Smooth muscle cell (in vitro differentiated cells): Measurements from ENCODE around the gene PPP2R1B. TPM values are rescaled to one million over a fixed set of nuclear protein-coding genes. Genes with fewer than 3 reads are reported as not detected.

Experiments
- DNase-seq: peaks from one replicate; lab custom pipeline; 2025; ENCODE audit not compliant: unreplicated experiment; lab: John Stamatoyannopoulos, UW
- H2AFZ ChIP-seq: fragments of 200-600 bp; sonication (generic); 2 replicates; pipeline ENCODE4 v1.6.0; 2016; ENCODE audit warnings: antibody characterized with exemption, low read depth, mild to moderate bottlenecking
- H3F3A ChIP-seq: fragments of 200-600 bp; sonication (generic); 2 replicates; pipeline ENCODE4 v1.6.0; 2017; ENCODE audit warnings: antibody characterized with exemption, low read depth
- H3K27ac ChIP-seq: fragments of 200-600 bp; sonication (generic); 2 replicates; pipeline ENCODE4 v1.5.1; 2016; ENCODE audit warnings: low read depth, mild to moderate bottlenecking
- H3K27me3 ChIP-seq: fragments of 200-600 bp; sonication (generic); 2 replicates; pipeline ENCODE4 v1.6.1; 2016; ENCODE audit warnings: low read depth, mild to moderate bottlenecking
- H3K36me3 ChIP-seq: fragments of 200-600 bp; sonication (generic); 2 replicates; pipeline ENCODE4 v1.5.1; 2016; ENCODE audit warnings: low read depth
- H3K4me1 ChIP-seq: fragments of 200-600 bp; sonication (generic); 2 replicates; pipeline ENCODE4 v1.5.1; 2016; ENCODE audit warnings: low read depth
- H3K4me2 ChIP-seq: fragments of 200-600 bp; sonication (generic); 2 replicates; pipeline ENCODE4 v1.6.0; 2016; ENCODE audit warnings: mild to moderate bottlenecking
- H3K4me3 ChIP-seq: fragments of 200-600 bp; sonication (generic); 2 replicates; pipeline ENCODE4 v1.5.1; 2016; ENCODE audit warnings: mild to moderate bottlenecking
- H3K79me2 ChIP-seq: fragments of 200-600 bp; sonication (generic); 2 replicates; pipeline ENCODE4 v1.6.0; 2016; ENCODE audit warnings: low read depth, mild to moderate bottlenecking
- H3K9ac ChIP-seq: fragments of 200-600 bp; sonication (generic); 2 replicates; pipeline ENCODE4 v1.6.0; 2016; ENCODE audit warnings: low read depth
- H3K9me3 ChIP-seq: fragments of 200-600 bp; sonication (generic); replicated peaks from 2 replicates; pipeline ENCODE4 v1.5.1; 2016; ENCODE audit warnings: low read depth
- H4K20me1 ChIP-seq: fragments of 200-600 bp; sonication (generic); 2 replicates; pipeline ENCODE4 v1.6.0; 2016; ENCODE audit warnings: low read depth
- WGBS: methylation state at CpG from one replicate; pipeline ENCODE4 v1.1.7; 2016; ENCODE audit warnings: low lambda C conversion rate; 5-methylcytosine and 5-hydroxymethylcytosine counted together
- polyA plus RNA-seq: library from polyadenylated mRNA; unstranded; fragments of >200 nt; fragmentation: Nextera tagmentation; extraction: Ambion mirVana; gene quantifications from 2 replicates; pipeline ENCODE4 v1.2.1, GENCODE V29; 2016
- total RNA-seq: library from RNA; depleted of rRNA; stranded (reverse); fragments of >200 nt; gene quantifications from 2 replicates; pipeline ENCODE4 v1.2.3, GENCODE V29; 2014
- TF ChIP-seq, protein P1 (sequence below): fragments of 200-600 bp; sonication (generic); IDR thresholded peaks from 2 replicates; pipeline ENCODE4 v1.5.1; 2017; ENCODE audit warnings: borderline replicate concordance, mild to moderate bottlenecking, antibody characterized with exemption; ENCODE audit not compliant: insufficient read depth, poor library complexity, severe bottlenecking

Gene PPP2R1B
- total and polyA plus RNA-seq, 2 experiments from 2014 or later = 13.1 to 29.5 TPM

DNA sequence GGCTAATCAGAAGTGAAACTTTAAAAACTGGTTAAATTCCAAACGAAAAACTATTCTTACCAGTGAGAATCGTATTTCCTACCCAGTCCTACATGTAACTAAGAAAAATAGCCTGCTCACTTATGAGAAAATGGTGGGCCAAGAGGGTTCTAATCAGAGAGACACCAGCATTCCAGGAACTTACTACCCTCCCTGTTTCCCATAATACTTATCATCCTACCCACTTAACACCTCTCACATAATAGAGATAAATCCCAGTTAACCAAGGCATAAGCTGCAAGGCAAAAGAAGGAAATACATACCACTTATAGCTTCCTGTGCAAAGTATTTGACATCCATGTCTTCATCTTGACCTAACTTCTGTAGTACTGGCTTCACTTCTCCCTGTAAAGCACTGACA is 24.4 kb downstream of the PPP2R1B start:
- Histone ChIP-seq H3K9ac (no peak overlapping the region), H3K4me2 (no peak overlapping the region), H3K79me2 (no peaks in the 10 kb centered on the region), H3K9me3 (no peaks in the 10 kb centered on the region), H4K20me1 (peaks cover 10% of the 10 kb centered on the region), H3K4me1 (peaks cover 5% of the 10 kb centered on the region), H3K4me3 (no peak overlapping the region), H3K36me3 (peaks cover 12% of the 10 kb centered on the region), H3K27me3 (no peaks in the 10 kb centered on the region), H2AFZ (no peak overlapping the region), H3F3A (peaks cover 10% of the 10 kb centered on the region), H3K27ac (no peak overlapping the region)
- no peak for DNase-seq
- TF ChIP-seq, protein P1, sequence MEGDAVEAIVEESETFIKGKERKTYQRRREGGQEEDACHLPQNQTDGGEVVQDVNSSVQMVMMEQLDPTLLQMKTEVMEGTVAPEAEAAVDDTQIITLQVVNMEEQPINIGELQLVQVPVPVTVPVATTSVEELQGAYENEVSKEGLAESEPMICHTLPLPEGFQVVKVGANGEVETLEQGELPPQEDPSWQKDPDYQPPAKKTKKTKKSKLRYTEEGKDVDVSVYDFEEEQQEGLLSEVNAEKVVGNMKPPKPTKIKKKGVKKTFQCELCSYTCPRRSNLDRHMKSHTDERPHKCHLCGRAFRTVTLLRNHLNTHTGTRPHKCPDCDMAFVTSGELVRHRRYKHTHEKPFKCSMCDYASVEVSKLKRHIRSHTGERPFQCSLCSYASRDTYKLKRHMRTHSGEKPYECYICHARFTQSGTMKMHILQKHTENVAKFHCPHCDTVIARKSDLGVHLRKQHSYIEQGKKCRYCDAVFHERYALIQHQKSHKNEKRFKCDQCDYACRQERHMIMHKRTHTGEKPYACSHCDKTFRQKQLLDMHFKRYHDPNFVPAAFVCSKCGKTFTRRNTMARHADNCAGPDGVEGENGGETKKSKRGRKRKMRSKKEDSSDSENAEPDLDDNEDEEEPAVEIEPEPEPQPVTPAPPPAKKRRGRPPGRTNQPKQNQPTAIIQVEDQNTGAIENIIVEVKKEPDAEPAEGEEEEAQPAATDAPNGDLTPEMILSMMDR = no peak
- WGBS = 94% methylated on average over 2 of the region's 2 CpGs

DNA sequence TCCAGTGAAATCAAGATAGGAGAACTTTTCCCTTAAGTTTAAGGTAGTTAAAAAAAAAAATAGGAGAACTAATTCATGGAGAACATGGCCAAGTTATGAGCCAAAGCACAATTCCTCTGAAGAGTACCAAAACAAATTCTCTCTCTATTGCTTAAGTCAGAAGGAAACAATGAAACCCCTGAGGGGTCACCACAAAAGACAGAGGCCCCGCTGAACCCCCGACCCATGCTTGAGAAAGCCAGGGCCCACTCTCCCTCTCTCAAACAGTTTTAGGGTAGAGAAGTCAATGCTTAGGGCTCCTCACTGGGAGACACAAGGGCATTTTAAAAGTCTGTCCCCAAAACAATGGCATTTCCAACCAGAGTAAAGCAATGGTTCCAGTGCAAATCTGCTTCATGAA is 26.9 kb downstream of the PPP2R1B start:
- Histone ChIP-seq H3K4me3 (no peak overlapping the region), H3K79me2 (no peaks in the 10 kb centered on the region), H3K4me1 (peaks cover 4% of the 10 kb centered on the region), H3K4me2 (no peak overlapping the region), H3K9me3 (no peaks in the 10 kb centered on the region), H2AFZ (no peak overlapping the region), H3K9ac (no peak overlapping the region), H3F3A (peaks cover 4% of the 10 kb centered on the region), H3K27ac (no peak overlapping the region), H3K36me3 (peaks cover 12% of the 10 kb centered on the region), H3K27me3 (no peaks in the 10 kb centered on the region), H4K20me1 (no peaks in the 10 kb centered on the region)
- TF ChIP-seq, protein P1 = no peak
- WGBS = 94% methylated on average over 2 of the region's 2 CpGs
- DNase-seq = no peak

DNA sequence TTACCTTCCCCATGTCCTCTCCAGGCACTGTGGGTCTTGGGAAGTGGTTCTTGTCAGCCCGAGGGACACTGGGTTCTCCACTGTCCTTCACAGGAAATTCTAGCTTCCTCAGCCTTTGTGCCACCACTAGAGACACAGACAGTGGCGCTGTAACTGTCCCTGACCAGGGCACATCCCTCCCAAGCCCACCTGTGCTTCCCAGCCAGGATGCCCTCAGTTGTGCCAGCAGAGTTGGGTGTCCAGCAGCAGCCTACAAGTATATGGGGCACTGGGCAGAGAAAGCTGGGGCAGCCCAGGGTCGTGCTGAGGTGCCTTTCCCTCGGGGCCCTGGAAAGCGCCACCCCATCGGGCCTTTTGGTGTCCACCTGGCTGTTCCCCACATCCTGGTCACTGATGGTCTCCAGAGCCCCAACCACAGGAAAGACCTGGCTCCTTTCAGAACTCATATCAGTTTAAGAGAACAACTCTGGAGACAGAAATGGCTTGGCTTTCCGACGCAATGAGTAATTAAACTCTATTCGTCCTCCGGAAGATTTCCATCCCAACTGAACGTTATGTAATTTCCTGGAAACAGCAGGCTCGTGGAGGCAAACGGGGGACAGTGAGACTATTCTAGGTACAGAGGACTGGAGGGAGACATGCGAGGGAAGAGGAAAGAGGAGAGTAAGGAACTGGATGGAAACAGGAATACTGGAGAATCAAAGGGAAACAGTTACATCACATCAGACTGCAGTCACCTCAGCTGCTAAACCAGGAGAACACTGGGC is 28.6 kb downstream of the PPP2R1B start:
- Histone ChIP-seq H4K20me1 (no peaks in the 10 kb centered on the region), H3K36me3 (peaks cover 8% of the 10 kb centered on the region), H3K27ac (peak overlapping the region; percentile 95), H3K4me3 (no peak overlapping the region), H3K79me2 (no peaks in the 10 kb centered on the region), H3K27me3 (no peaks in the 10 kb centered on the region), H3K4me2 (no peak overlapping the region), H3K4me1 (peaks cover 13% of the 10 kb centered on the region), H2AFZ (no peak overlapping the region), H3K9me3 (no peaks in the 10 kb centered on the region), H3F3A (peaks cover 4% of the 10 kb centered on the region), H3K9ac (no peak overlapping the region)
- no peak for DNase-seq
- TF ChIP-seq, protein P1 = no peak
- WGBS = 75% methylated on average over 14 of the region's 14 CpGs
